Small intestine (tissue), 7 donors: ENCODE results near the gene TGFB1I1. TPM values are rescaled to one million over a fixed set of nuclear protein-coding genes. Genes with fewer than 3 reads are reported as not detected.

Experiments used
- DNase-seq, 2 donors: peaks; one replicate each; pipeline versions ENCODE4 v3.0.0 to v3.0.0-alpha.2; 2013
- FAIRE-seq: peaks from 2 replicates; lab custom pipeline; 2012; peaks lifted over from hg19 to GRCh38; lab: Jason Lieb, UNC
- H3K27ac ChIP-seq, 3 donors: one replicate each; pipeline ENCODE4 v1.5.1; 2013; ENCODE audit warnings: low read length in 2 of 3, mild to moderate bottlenecking in 2 of 3, control low read depth in 1 of 3, inconsistent platforms in 1 of 3, low read depth in 1 of 3, moderate library complexity in 1 of 3
- H3K27me3 ChIP-seq, 3 donors: one replicate each; pipeline ENCODE4 v1.6.1; 2013; ENCODE audit warnings: low read length in 3 of 3, inconsistent platforms in 1 of 3; ENCODE audit not compliant: control insufficient read depth in 3 of 3, insufficient read depth in 3 of 3
- H3K36me3 ChIP-seq, 3 donors: one replicate each; pipeline ENCODE4 v1.6.1; 2013; ENCODE audit warnings: low read length in 3 of 3, inconsistent platforms in 1 of 3, low read depth in 1 of 3, mild to moderate bottlenecking in 1 of 3, moderate library complexity in 1 of 3; ENCODE audit not compliant: control insufficient read depth in 3 of 3, insufficient read depth in 2 of 3
- H3K4me1 ChIP-seq, 3 donors: one replicate each; pipeline ENCODE4 v1.6.1; 2013; ENCODE audit warnings: low read length in 2 of 3, inconsistent platforms in 1 of 3, low read depth in 1 of 3, mild to moderate bottlenecking in 1 of 3, moderate library complexity in 1 of 3; ENCODE audit not compliant: control insufficient read depth in 3 of 3, insufficient read depth in 2 of 3
- H3K4me3 ChIP-seq, 3 donors: one replicate each; pipeline ENCODE4 v1.5.1; 2013; ENCODE audit warnings: low read length in 3 of 3, control low read depth in 1 of 3, inconsistent platforms in 1 of 3, low read depth in 1 of 3, mild to moderate bottlenecking in 1 of 3, moderate library complexity in 1 of 3
- H3K9me3 ChIP-seq, 2 donors: one replicate each; pipeline ENCODE4 v1.6.1; 2013; ENCODE audit warnings: low read depth in 1 of 2, low read length in 1 of 2; ENCODE audit not compliant: control insufficient read depth in 2 of 2, insufficient read depth in 1 of 2
- WGBS, 3 donors: extraction: QIAGEN DNeasy Blood & Tissue Kit; methylation state at CpG; one replicate each; pipeline ENCODE4 v1.1.7; 2013; 5-methylcytosine and 5-hydroxymethylcytosine counted together
- polyA plus RNA-seq, 4 donors: library from polyadenylated mRNA; stranded (reverse) in 3 of 4; unstranded in 1 of 4; fragments of 200-250 nt in 3 of 4; fragments of 120-200 nt in 1 of 4; gene quantifications; one replicate each; pipeline versions ENCODE4 v1.2.1 to v1.2.3, GENCODE V29; 2013
- donor health status: healthy with polysubstance abuse.
- donor health status: control.
- donor health status: control.
- donor health status: Bipolar disorder and iron deficiency.
- donor health status: healthy.

Gene TGFB1I1
- polyA plus RNA-seq, 4 donors: 1.6 to 20.1 (median 11.1) TPM

DNA sequence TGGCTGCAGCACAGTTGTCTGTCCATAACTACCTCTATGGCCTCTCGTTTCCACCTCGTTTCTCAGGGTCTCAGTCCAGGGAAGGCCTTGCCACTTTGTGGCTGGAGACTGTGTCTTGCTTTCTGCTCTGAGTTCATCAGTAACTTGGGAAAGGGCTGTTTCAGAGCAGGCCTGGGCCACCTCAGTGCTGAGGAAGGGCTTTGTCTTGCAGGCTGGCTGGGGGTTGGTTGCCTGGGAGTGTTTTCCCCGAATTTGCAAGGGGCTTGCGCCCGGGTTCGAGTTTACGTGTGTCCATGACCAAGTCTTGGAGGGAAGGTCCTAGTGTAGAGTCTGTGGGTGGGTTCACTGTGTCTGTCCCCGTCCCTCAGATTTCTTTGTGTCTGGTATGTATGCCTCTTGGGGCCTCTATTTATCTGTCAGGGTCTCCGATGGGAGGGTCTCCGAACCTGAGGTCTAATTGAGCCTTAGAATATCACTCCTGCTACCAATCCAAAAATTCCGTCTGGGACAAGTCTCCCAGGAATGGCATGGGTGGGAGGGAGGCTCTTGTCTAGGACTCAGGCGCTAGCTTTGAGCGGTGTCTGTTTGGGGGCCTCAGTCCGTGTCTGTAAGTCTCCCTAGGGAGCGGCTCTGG, 594 bp upstream of the TGFB1I1 start:
- peaks cover 2 to 13% (median 4%) of the 10 kb centered on the region in 3 donors for H3K4me1 ChIP-seq
- no peak for FAIRE-seq

DNA sequence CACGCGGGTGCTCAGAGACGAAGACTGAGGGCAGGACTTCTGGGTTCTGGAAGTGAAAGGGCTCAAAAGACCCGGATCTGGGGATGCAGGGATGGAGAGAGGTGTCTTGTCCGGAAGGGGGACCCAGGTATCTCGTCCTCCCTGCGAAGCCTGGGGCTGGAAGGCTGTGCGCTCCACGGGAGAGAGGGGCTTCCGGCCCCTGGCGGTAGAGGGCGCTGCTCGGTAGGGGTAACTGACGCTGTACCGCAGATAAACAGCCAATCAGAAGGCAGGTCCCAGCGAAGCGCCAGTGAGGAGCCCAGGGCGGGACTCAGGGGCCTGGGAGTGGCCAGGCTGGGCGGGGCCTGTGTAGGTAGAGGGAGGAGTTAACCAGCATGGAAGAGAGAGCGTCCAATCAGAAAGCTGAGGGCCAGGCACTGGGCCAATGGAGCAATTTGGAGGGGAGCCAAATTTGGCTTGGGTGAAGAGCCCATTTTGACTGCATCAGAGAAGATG, 804 bp downstream of the TGFB1I1 start:
- FAIRE-seq: no peak

More for the DNA sequence above, 594 bp upstream of the TGFB1I1 start:
- DNase-seq: no peak
- 45 to 54% (median 52%) methylated on average over 15 of the region's 15 CpGs for WGBS, 3 donors
- H3K9me3 ChIP-seq: peaks cover 0 to 5% of the 10 kb centered on the region in 2 donors
- H3K27ac ChIP-seq: peak overlapping the region in 2 of 3 donors; percentile 75 to 77
- no peaks in the 10 kb centered on the region for H3K27me3 ChIP-seq
- peaks cover 0 to 18% (median 0%) of the 10 kb centered on the region in 3 donors for H3K36me3 ChIP-seq
- peak overlapping the region in 2 of 3 donors; percentile 62 to 68 for H3K4me3 ChIP-seq

DNA sequence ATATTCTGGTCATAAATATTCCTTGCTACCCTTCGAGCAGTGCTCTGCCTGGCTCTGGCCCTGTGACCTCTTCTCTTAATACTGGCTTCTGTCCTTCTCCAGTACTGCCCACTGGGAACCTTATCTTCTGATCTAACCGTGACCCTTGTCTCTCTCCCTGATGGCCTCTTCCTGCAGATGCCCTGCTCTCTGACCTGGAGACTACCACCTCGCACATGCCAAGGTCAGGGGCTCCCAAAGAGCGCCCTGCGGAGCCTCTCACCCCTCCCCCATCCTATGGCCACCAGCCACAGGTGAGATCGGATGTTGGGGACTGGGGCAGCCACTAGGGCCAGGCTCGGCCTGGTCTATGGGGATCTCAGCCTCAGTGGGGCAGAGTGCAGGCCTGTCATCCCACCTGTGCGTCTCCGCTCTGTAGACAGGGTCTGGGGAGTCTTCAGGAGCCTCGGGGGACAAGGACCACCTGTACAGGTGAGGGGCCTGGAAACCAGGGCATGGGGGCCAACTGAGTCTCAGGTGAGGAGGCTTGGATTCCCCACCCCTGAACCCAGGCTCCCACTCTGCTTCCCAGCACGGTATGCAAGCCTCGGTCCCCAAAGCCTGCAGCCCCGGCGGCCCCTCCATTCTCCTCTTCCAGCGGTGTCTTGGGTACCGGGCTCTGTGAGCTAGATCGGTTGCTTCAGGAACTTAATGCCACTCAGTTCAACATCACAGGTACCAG, 1.5 kb downstream of the TGFB1I1 start:
- DNase-seq (no peak), FAIRE-seq (no peak)
- Histone ChIP-seq H3K4me3 (no peak overlapping the region), H3K36me3 (peaks cover 0 to 12% (median 0%) of the 10 kb centered on the region in 3 donors), H3K9me3 (peaks cover 0 to 5% of the 10 kb centered on the region in 2 donors), H3K4me1 (peaks cover 2 to 21% (median 7%) of the 10 kb centered on the region in 3 donors), H3K27me3 (no peaks in the 10 kb centered on the region), H3K27ac (peak overlapping the region in 1 of 3 donors; percentile 92)
- WGBS, 3 donors: 82 to 87% (median 84%) methylated on average over 17 of the region's 17 CpGs

More for the DNA sequence above, 804 bp downstream of the TGFB1I1 start:
- Histone ChIP-seq H3K4me3 (peak overlapping the region in 1 of 3 donors; percentile 62), H3K36me3 (peaks cover 0 to 9% (median 0%) of the 10 kb centered on the region in 3 donors), H3K9me3 (peaks cover 0 to 5% of the 10 kb centered on the region in 2 donors), H3K4me1 (peaks cover 2 to 15% (median 4%) of the 10 kb centered on the region in 3 donors), H3K27ac (peak overlapping the region in 2 of 3 donors; percentile 86 to 92), H3K27me3 (no peaks in the 10 kb centered on the region)
- peak; percentile 74 to 77 for DNase-seq
- 33 to 49% (median 46%) methylated on average over 20 of the region's 20 CpGs for WGBS, 3 donors

DNA sequence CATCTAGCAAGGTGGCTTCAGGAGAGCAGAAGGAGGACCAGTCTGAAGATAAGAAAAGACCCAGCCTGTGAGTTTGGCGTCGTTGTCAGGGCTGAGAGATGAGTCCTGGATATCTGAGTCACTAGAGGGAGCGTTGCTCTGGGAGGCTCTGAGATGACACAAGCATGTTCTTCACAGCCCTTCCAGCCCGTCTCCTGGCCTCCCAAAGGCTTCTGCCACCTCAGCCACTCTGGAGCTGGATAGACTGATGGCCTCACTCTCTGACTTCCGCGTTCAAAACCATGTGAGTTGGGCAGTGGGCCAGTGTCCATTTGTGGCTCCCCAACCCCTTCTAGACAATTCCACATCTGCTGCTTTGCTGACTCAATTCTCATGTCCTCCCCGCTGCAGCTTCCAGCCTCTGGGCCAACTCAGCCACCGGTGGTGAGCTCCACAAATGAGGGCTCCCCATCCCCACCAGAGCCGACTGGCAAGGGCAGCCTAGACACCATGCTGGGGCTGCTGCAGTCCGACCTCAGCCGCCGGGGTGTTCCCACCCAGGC, 2.3 kb downstream of the TGFB1I1 start:
- Histone ChIP-seq H3K9me3 (peaks cover 0 to 5% of the 10 kb centered on the region in 2 donors), H3K27ac (no peak overlapping the region), H3K4me3 (no peak overlapping the region), H3K4me1 (peaks cover 2 to 27% (median 9%) of the 10 kb centered on the region in 3 donors), H3K27me3 (no peaks in the 10 kb centered on the region), H3K36me3 (peaks cover 0 to 12% (median 0%) of the 10 kb centered on the region in 3 donors)
- 50 to 66% (median 60%) methylated on average over 12 of the region's 12 CpGs for WGBS, 3 donors
- no peak for FAIRE-seq
- no peak for DNase-seq

GRCh38 chr16:31474773-31475738, 3.1 kb downstream of the TGFB1I1 start:
- FAIRE-seq: no peak
- WGBS, 3 donors: 83 to 86% (median 84%) methylated on average over 12 of the region's 12 CpGs
- no peaks in the 10 kb centered on the region for H3K27me3 ChIP-seq
- DNase-seq: no peak
- H3K9me3 ChIP-seq: peaks cover 0 to 5% of the 10 kb centered on the region in 2 donors
- H3K27ac ChIP-seq: no peak overlapping the region
- H3K36me3 ChIP-seq: peaks cover 0 to 12% (median 0%) of the 10 kb centered on the region in 3 donors
- H3K4me3 ChIP-seq: no peak overlapping the region
- peaks cover 2 to 32% (median 12%) of the 10 kb centered on the region in 3 donors for H3K4me1 ChIP-seq

GRCh38 chr16:31475946-31476302, 4.0 kb downstream of the TGFB1I1 start:
- WGBS, 3 donors: 6 to 62% (median 37%) methylated on average over 20 to 26 of the region's 26 CpGs
- Histone ChIP-seq H3K4me3 (peak overlapping the region in 2 of 3 donors; percentile 51 to 57), H3K27ac (peak overlapping the region in 1 of 3 donors; percentile 98), H3K36me3 (peaks cover 0 to 12% (median 0%) of the 10 kb centered on the region in 3 donors), H3K27me3 (no peaks in the 10 kb centered on the region), H3K4me1 (peaks cover 2 to 38% (median 12%) of the 10 kb centered on the region in 3 donors), H3K9me3 (peaks cover 0 to 5% of the 10 kb centered on the region in 2 donors)
- DNase-seq (no peak), FAIRE-seq (no peak)

DNA sequence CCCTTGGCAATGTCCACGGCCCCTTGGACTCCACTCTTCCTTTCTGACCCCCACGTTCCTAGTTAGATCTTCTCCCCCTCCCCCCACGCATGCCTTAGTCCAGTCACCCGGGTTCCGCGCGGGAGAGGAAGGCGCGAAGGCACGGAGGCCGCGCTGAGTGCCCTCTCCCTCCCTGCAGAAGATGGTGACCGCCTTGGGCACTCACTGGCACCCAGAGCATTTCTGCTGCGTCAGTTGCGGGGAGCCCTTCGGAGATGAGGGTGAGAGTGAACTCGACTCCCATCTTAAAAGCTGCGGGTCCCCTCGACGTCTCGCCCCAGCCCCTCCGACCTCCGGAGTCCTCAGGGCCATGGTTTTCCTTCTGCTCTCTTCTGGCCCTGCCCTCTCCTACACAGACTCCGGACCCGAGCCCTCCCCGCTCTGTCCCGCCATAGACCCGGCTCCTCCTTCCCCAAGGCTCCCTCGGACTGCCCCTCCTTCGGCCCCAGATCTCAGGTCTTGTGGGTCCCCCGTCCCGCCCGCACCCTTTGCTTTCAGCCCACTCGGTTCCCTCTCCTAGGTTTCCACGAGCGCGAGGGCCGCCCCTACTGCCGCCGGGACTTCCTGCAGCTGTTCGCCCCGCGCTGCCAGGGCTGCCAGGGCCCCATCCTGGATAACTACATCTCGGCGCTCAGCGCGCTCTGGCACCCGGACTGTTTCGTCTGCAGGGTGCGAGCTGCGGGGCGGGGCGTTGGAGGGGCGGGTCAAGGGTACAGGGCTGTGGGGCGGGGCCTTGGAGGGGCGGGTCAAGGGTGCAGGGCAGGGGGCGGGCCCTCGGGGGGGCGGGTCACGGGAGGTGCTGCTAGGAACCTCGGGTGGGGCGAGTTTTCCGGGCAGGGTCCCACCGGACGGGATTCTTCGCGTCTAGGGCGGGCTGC, 4.6 kb downstream of the TGFB1I1 start:
- DNase-seq (peak; percentile 89 to 92), FAIRE-seq (no peak)
- Histone ChIP-seq H3K4me3 (peak overlapping the region in 2 of 3 donors; percentile 51 to 60), H3K9me3 (peaks cover 0 to 5% of the 10 kb centered on the region in 2 donors), H3K4me1 (peaks cover 0 to 37% (median 14%) of the 10 kb centered on the region in 3 donors), H3K27me3 (no peaks in the 10 kb centered on the region), H3K36me3 (peaks cover 0 to 12% (median 0%) of the 10 kb centered on the region in 3 donors), H3K27ac (peak overlapping the region; percentile 93 to 98 (median 95))
- 3 to 33% (median 12%) methylated on average over 50 to 68 of the region's 68 CpGs for WGBS, 3 donors
